Activated CD4-positive, alpha-beta T cell treated with anti-CD3 and anti-CD28 coated beads for 36 hours (primary cell): ENCODE results near the gene SCN5A. TPM values are rescaled to one million over a fixed set of nuclear protein-coding genes. Genes with fewer than 3 reads are reported as not detected.

Source experiments
- ATAC-seq: fragments of 200-7000 bp; cut with Tn5 transposase; one replicate; pipeline ENCODE4 v1.10.0; 2021; ENCODE audit warnings: mild to moderate bottlenecking, moderate library complexity
- CTCF ChIA-PET: fragments of 350-600 bp; sonication (Branson Sonifier 250); formaldehyde crosslinking; loops from one replicate; lab custom pipeline; 2021; ENCODE audit warnings: antibody characterized with exemption; lab: Charles Lee
- POLR2A ChIA-PET: fragments of 350-600 bp; sonication (Branson Sonifier 250); formaldehyde crosslinking; loops from one replicate; lab custom pipeline; 2021; ENCODE audit warnings: antibody characterized with exemption, inconsistent platforms; lab: Charles Lee
- DNase-seq: peaks from one replicate; pipeline ENCODE4 v3.0.0-alpha.2; 2020
- H3K27ac Mint-ChIP-seq: one replicate; pipeline ENCODE4 v1.8.0; 2021; ENCODE audit warnings: mixed read lengths
- H3K27me3 Mint-ChIP-seq: one replicate; pipeline ENCODE4 v1.8.0; 2021; ENCODE audit warnings: mixed read lengths
- H3K36me3 Mint-ChIP-seq: one replicate; pipeline ENCODE4 v1.8.0; 2021; ENCODE audit warnings: low read depth, mixed read lengths
- H3K4me1 Mint-ChIP-seq: one replicate; pipeline ENCODE4 v1.8.0; 2021; ENCODE audit warnings: mixed read lengths
- H3K4me3 Mint-ChIP-seq: one replicate; pipeline ENCODE4 v1.8.0; 2021; ENCODE audit warnings: mild to moderate bottlenecking, moderate library complexity, mixed read lengths
- H3K9me3 Mint-ChIP-seq: one replicate; pipeline ENCODE4 v1.8.0; 2021; ENCODE audit warnings: low read depth, mixed read lengths
- intact Hi-C, 2 experiments: fragments of 100-400 bp; cut with DNase I in 1 of 2; cut with micrococcal nuclease in 1 of 2; formaldehyde crosslinking; loops; one replicate each; pipeline versions ENCODE4 v1.14.2 to v1.15.1; 2022 to 2024; cut with DNase I, micrococcal nuclease
- total RNA-seq, 2 experiments: library from RNA; stranded (reverse); gene quantifications; one replicate each; pipeline ENCODE4 v1.2.3, GENCODE V29; 2021

SCN5A gene
- total RNA-seq, 2 experiments from 2014 or later, result 0.14 to 0.39 TPM

GRCh38 chr3:38647217-38647970, 2.1 kb downstream of the SCN5A start:
- no peaks in the 10 kb centered on the region for H3K9me3 Mint-ChIP-seq
- intact Hi-C loops, result loop anchor here in 1 of 2 experiments (2.0 kb wide), 1 partner anchor 353 kb away; no protein-coding TSS in a partner anchor
- ChIA-PET POLR2A (no interaction called here), CTCF (interaction anchor here (0.8 to 3.4 kb wide), 9 partner anchors 8 to 301 kb away, joined by 3 to 13 read pairs (median 4); partner anchors contain the start of genes EXOG and XYLB)
- ATAC-seq (no peak), DNase-seq (no peak)
- peaks cover 6% of the 10 kb centered on the region for H3K4me1 Mint-ChIP-seq
- H3K27ac Mint-ChIP-seq, result no peak overlapping the region
- no peaks in the 10 kb centered on the region for H3K36me3 Mint-ChIP-seq
- no peak overlapping the region for H3K4me3 Mint-ChIP-seq
- H3K27me3 Mint-ChIP-seq, result peaks cover 8% of the 10 kb centered on the region

- DNase-seq (peak; percentile 49), ATAC-seq (no peak)
- H3K4me1 Mint-ChIP-seq, result peaks cover 6% of the 10 kb centered on the region
- H3K4me3 Mint-ChIP-seq, result no peak overlapping the region
- no peaks in the 10 kb centered on the region for H3K36me3 Mint-ChIP-seq
- no peaks in the 10 kb centered on the region for H3K9me3 Mint-ChIP-seq
- intact Hi-C loops, result loop anchor here in 1 of 2 experiments (2.0 kb wide), 1 partner anchor 354 kb away; no protein-coding TSS in a partner anchor
- H3K27me3 Mint-ChIP-seq, result peaks cover 5% of the 10 kb centered on the region
- ChIA-PET CTCF (interaction anchor here (0.6 to 3.4 kb wide), 8 partner anchors 9 to 300 kb away, joined by 3 to 13 read pairs (median 4); partner anchors contain the start of genes EXOG and XYLB), POLR2A (no interaction called here)
- no peak overlapping the region for H3K27ac Mint-ChIP-seq
Measured at GRCh38 chr3:38646630-38647029, 2.9 kb downstream of the SCN5A start.

GRCh38 chr3:38646062-38646461, 3.4 kb downstream of the SCN5A start:
- POLR2A ChIA-PET, result no interaction called here
- Mint-ChIP-seq H3K9me3 (no peaks in the 10 kb centered on the region), H3K4me1 (peaks cover 5% of the 10 kb centered on the region), H3K27ac (no peak overlapping the region), H3K27me3 (peaks cover 3% of the 10 kb centered on the region), H3K4me3 (no peak overlapping the region), H3K36me3 (no peaks in the 10 kb centered on the region)
- intact Hi-C loops, result loop anchor here in 1 of 2 experiments (2.0 kb wide), 1 partner anchor 355 kb away; no protein-coding TSS in a partner anchor
- CTCF ChIA-PET, result interaction anchor here (0.6 to 3.4 kb wide), 7 partner anchors 10 to 300 kb away, joined by 3 to 13 read pairs (median 4); partner anchors contain the start of gene XYLB
- ATAC-seq, result no peak
- no peak for DNase-seq

DNA sequence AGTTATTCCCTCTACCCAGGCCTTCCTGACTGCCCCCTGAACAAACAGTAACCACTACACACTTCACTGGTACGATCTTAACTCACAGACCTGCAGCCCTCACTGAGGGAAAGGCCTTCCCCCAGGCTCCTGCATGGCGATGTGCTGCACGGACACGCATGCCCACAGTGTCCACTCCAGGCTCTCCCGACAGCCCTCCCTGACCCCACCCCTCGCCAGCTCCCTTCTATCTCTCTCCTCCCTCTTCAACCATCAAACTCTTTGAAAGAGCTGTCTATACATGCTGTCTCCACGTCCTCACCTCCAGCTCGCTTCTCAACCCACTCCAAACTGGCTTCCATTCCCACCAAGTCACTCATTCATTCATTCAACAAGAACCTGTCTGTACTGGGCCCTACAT, 3.9 kb downstream of the SCN5A start:
- POLR2A ChIA-PET, result interaction anchor here (0.6 kb wide), 1 partner anchor 71 kb away, joined by 3 read pairs; no protein-coding TSS in a partner anchor

GRCh38 chr3:38645076-38645475, 4.4 kb downstream of the SCN5A start:
- CTCF ChIA-PET, result interaction anchor here (3.4 kb wide), 1 partner anchor 11 kb away, joined by 13 read pairs; no protein-coding TSS in a partner anchor
- intact Hi-C loops, result no loop called here
- H3K27ac Mint-ChIP-seq, result no peak overlapping the region
- POLR2A ChIA-PET, result interaction anchor here (0.6 kb wide), 1 partner anchor 71 kb away, joined by 3 read pairs; no protein-coding TSS in a partner anchor
- H3K4me1 Mint-ChIP-seq, result peaks cover 4% of the 10 kb centered on the region
- peaks cover 2% of the 10 kb centered on the region for H3K27me3 Mint-ChIP-seq
- DNase-seq, result no peak
- ATAC-seq, result no peak
- no peaks in the 10 kb centered on the region for H3K36me3 Mint-ChIP-seq
- no peaks in the 10 kb centered on the region for H3K9me3 Mint-ChIP-seq
- no peak overlapping the region for H3K4me3 Mint-ChIP-seq

More for the DNA sequence above, 3.9 kb downstream of the SCN5A start:
- ATAC-seq, result no peak
- Mint-ChIP-seq H3K27me3 (peaks cover 2% of the 10 kb centered on the region), H3K9me3 (no peaks in the 10 kb centered on the region), H3K27ac (no peak overlapping the region), H3K4me3 (no peak overlapping the region), H3K36me3 (no peaks in the 10 kb centered on the region), H3K4me1 (peaks cover 4% of the 10 kb centered on the region)
- intact Hi-C loops, result no loop called here
- CTCF ChIA-PET, result interaction anchor here (3.4 kb wide), 1 partner anchor 10 kb away, joined by 13 read pairs; no protein-coding TSS in a partner anchor
- no peak for DNase-seq

GRCh38 chr3:38644662-38645053, 4.8 kb downstream of the SCN5A start:
- peaks cover 2% of the 10 kb centered on the region for H3K27me3 Mint-ChIP-seq
- intact Hi-C loops, result no loop called here
- DNase-seq, result no peak
- ChIA-PET CTCF (interaction anchor here (0.6 kb wide), 1 partner anchor 728 kb away, joined by 4 read pairs; no protein-coding TSS in a partner anchor), POLR2A (no interaction called here)
- no peaks in the 10 kb centered on the region for H3K9me3 Mint-ChIP-seq
- peaks cover 4% of the 10 kb centered on the region for H3K4me1 Mint-ChIP-seq
- no peaks in the 10 kb centered on the region for H3K36me3 Mint-ChIP-seq
- no peak for ATAC-seq
- no peak overlapping the region for H3K4me3 Mint-ChIP-seq
- no peak overlapping the region for H3K27ac Mint-ChIP-seq

- H3K4me1 Mint-ChIP-seq, result peaks cover 4% of the 10 kb centered on the region
- CTCF ChIA-PET, result interaction anchor here (0.6 to 1.2 kb wide), 4 partner anchors 123 to 1829 kb away, joined by 3 to 4 read pairs (median 3); no protein-coding TSS in a partner anchor
- H3K27ac Mint-ChIP-seq, result no peak overlapping the region
- no peaks in the 10 kb centered on the region for H3K9me3 Mint-ChIP-seq
- no peak for ATAC-seq
- DNase-seq, result no peak
- H3K27me3 Mint-ChIP-seq, result peaks cover 2% of the 10 kb centered on the region
- intact Hi-C loops, result no loop called here
- H3K4me3 Mint-ChIP-seq, result no peak overlapping the region
- no peaks in the 10 kb centered on the region for H3K36me3 Mint-ChIP-seq
- POLR2A ChIA-PET, result no interaction called here
Measured at GRCh38 chr3:38644016-38644661, 5.3 kb downstream of the SCN5A start.

GRCh38 chr3:38643592-38643991, 5.9 kb downstream of the SCN5A start:
- no peak for ATAC-seq
- Mint-ChIP-seq H3K4me1 (peaks cover 2% of the 10 kb centered on the region), H3K4me3 (no peak overlapping the region), H3K27ac (no peak overlapping the region), H3K36me3 (no peaks in the 10 kb centered on the region), H3K9me3 (no peaks in the 10 kb centered on the region), H3K27me3 (peaks cover 2% of the 10 kb centered on the region)
- intact Hi-C loops, result no loop called here
- POLR2A ChIA-PET, result no interaction called here
- DNase-seq, result no peak
- CTCF ChIA-PET, result interaction anchor here (0.8 to 1.2 kb wide), 4 partner anchors 115 to 1829 kb away, joined by 3 read pairs; no protein-coding TSS in a partner anchor

- H3K36me3 Mint-ChIP-seq, result no peaks in the 10 kb centered on the region
- ATAC-seq, result no peak
- no peak overlapping the region for H3K27ac Mint-ChIP-seq
- POLR2A ChIA-PET, result no interaction called here
- no peak for DNase-seq
- no peak overlapping the region for H3K4me3 Mint-ChIP-seq
- H3K27me3 Mint-ChIP-seq, result peaks cover 2% of the 10 kb centered on the region
- CTCF ChIA-PET, result interaction anchor here (0.8 to 1.2 kb wide), 6 partner anchors 13 to 1828 kb away, joined by 3 read pairs; no protein-coding TSS in a partner anchor
- no peaks in the 10 kb centered on the region for H3K4me1 Mint-ChIP-seq
- intact Hi-C loops, result no loop called here
- H3K9me3 Mint-ChIP-seq, result no peaks in the 10 kb centered on the region
Measured at GRCh38 chr3:38643090-38643489, 6.4 kb downstream of the SCN5A start.

- peaks cover 2% of the 10 kb centered on the region for H3K27me3 Mint-ChIP-seq
- H3K36me3 Mint-ChIP-seq, result no peaks in the 10 kb centered on the region
- no peaks in the 10 kb centered on the region for H3K9me3 Mint-ChIP-seq
- ATAC-seq (no peak), DNase-seq (no peak)
- CTCF ChIA-PET, result interaction anchor here (1.0 to 1.3 kb wide), 3 partner anchors 9 to 121 kb away, joined by 3 to 7 read pairs (median 5); no protein-coding TSS in a partner anchor
- intact Hi-C loops, result no loop called here
- H3K4me3 Mint-ChIP-seq, result no peak overlapping the region
- no peaks in the 10 kb centered on the region for H3K4me1 Mint-ChIP-seq
- no peak overlapping the region for H3K27ac Mint-ChIP-seq
- POLR2A ChIA-PET, result no interaction called here
Measured at GRCh38 chr3:38641461-38642110, 7.9 kb downstream of the SCN5A start.
